ACC112 (cell line): Measurements from ENCODE around the gene ITPRIP.
A peak's percentile ranks its signal among the peaks of the same experiment; 100 is the strongest.

Experiments used
- H2AFZ ChIP-seq: fragments of 200-600 bp; sonication (generic); one replicate; pipeline ENCODE4 v1.6.0; 2017; ENCODE audit warnings: antibody characterized with exemption, low read length; ENCODE audit not compliant: unreplicated experiment
- H3K27ac ChIP-seq: fragments of 200-600 bp; sonication (generic); 2 replicates; pipeline ENCODE4 v1.5.1; 2014; ENCODE audit warnings: low read depth, mild to moderate bottlenecking, antibody characterized with exemption, low read length, moderate library complexity
- H3K27me3 ChIP-seq: fragments of 200-600 bp; sonication (generic); 2 replicates; pipeline ENCODE4 v1.6.1; 2014; ENCODE audit warnings: mild to moderate bottlenecking, antibody characterized with exemption, low read length, moderate library complexity, mixed read lengths; ENCODE audit not compliant: insufficient read depth
- H3K36me3 ChIP-seq: fragments of 200-600 bp; sonication (generic); 2 replicates; pipeline ENCODE4 v1.6.1; 2016; ENCODE audit warnings: mild to moderate bottlenecking, antibody characterized with exemption, low read length, moderate library complexity, mixed read lengths; ENCODE audit not compliant: insufficient read depth
- H3K4me1 ChIP-seq: fragments of 200-600 bp; sonication (generic); one replicate; pipeline ENCODE4 v1.6.1; 2016; ENCODE audit warnings: low read length, mixed read lengths; ENCODE audit not compliant: insufficient read depth, unreplicated experiment, control insufficient read depth
- H3K4me3 ChIP-seq: fragments of 200-600 bp; sonication (generic); 2 replicates; pipeline ENCODE4 v1.5.1; 2014; ENCODE audit warnings: mild to moderate bottlenecking, low read depth, low read length
- H3K79me2 ChIP-seq: fragments of 200-600 bp; sonication (generic); one replicate; pipeline ENCODE4 v1.6.0; 2016; ENCODE audit warnings: low read length; ENCODE audit not compliant: control insufficient read depth, unreplicated experiment, insufficient read depth

Gene ITPRIP

GRCh38 chr10:104351919-104352318 is 13.7 kb upstream of the ITPRIP start:
- H2AFZ ChIP-seq, result no peak overlapping the region
- peak overlapping the region; percentile 79 for H3K4me3 ChIP-seq
- H3K36me3 ChIP-seq, result no peaks in the 10 kb centered on the region
- H3K79me2 ChIP-seq, result peaks cover 5% of the 10 kb centered on the region
- no peaks in the 10 kb centered on the region for H3K27me3 ChIP-seq
- peak overlapping the region; percentile 73 for H3K27ac ChIP-seq
- peaks cover 33% of the 10 kb centered on the region for H3K4me1 ChIP-seq

- no peaks in the 10 kb centered on the region for H3K27me3 ChIP-seq
- H3K4me1 ChIP-seq, result peaks cover 33% of the 10 kb centered on the region
Measured at GRCh38 chr10:104351061-104351702, 12.9 kb upstream of the ITPRIP start.

GRCh38 chr10:104350127-104350635 is 11.9 kb upstream of the ITPRIP start:
- peak overlapping the region; percentile 73 for H3K27ac ChIP-seq
- H3K79me2 ChIP-seq, result peaks cover 5% of the 10 kb centered on the region
- peak overlapping the region; percentile 46 for H3K4me3 ChIP-seq
- H3K4me1 ChIP-seq, result peaks cover 33% of the 10 kb centered on the region
- H3K36me3 ChIP-seq, result no peaks in the 10 kb centered on the region
- H3K27me3 ChIP-seq, result no peaks in the 10 kb centered on the region
- peak overlapping the region; percentile 64 for H2AFZ ChIP-seq

More at GRCh38 chr10:104351061-104351702, 12.9 kb upstream of the ITPRIP start:
- Histone ChIP-seq H3K79me2 (peaks cover 5% of the 10 kb centered on the region), H2AFZ (no peak overlapping the region), H3K4me3 (peak overlapping the region; percentile 79; the same call in 1 of the 2 replicates), H3K27ac (peak overlapping the region; percentile 73), H3K36me3 (no peaks in the 10 kb centered on the region)

GRCh38 chr10:104349623-104350126 is 11.4 kb upstream of the ITPRIP start:
- Histone ChIP-seq H2AFZ (peak overlapping the region; percentile 64), H3K27me3 (no peaks in the 10 kb centered on the region), H3K4me3 (peak overlapping the region; percentile 46), H3K79me2 (peaks cover 5% of the 10 kb centered on the region), H3K4me1 (peaks cover 33% of the 10 kb centered on the region), H3K36me3 (no peaks in the 10 kb centered on the region), H3K27ac (peak overlapping the region; percentile 73)

GRCh38 chr10:104348601-104349000 is 10.3 kb upstream of the ITPRIP start:
- H3K36me3 ChIP-seq, result no peaks in the 10 kb centered on the region
- H3K79me2 ChIP-seq, result peaks cover 5% of the 10 kb centered on the region
- H3K4me1 ChIP-seq, result peaks cover 30% of the 10 kb centered on the region
- H2AFZ ChIP-seq, result no peak overlapping the region
- H3K27me3 ChIP-seq, result no peaks in the 10 kb centered on the region
- H3K4me3 ChIP-seq, result no peak overlapping the region
- no peak overlapping the region for H3K27ac ChIP-seq

DNA sequence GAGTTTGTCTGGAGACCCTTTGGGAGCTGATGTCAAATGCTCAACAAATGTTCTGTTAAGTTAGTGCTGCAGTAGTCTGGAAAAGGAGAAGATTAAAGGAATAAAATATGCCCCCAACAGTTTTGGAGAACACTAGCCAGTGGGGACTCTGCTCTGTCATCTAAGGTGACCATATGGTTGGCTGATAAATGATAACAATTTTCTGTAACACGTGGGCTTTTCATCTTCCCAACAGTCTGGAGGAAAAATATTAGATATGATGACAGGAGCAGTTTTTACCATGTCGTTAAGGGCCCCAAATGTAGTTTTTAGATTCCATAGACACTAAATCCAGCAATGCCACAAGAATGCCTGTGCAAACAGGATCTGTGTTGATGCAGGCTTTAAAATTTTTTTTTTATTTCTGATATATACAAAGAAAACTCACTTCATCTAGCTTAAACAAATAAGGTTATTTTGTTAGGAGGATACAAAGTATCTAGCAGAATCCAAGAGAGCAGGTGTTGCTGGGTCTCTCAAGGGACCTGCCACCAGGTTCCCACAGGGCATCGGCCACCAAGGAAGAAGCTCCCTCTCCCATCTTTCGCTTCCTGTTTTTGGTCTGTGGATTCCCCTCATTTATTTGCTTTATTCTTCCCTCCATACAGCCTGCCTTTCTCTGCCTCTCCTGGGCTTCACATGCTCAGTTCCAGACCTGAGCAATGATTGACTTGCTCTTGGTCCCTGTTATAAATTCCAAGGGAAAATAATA is 9.2 kb upstream of the ITPRIP start:
- H3K27me3 ChIP-seq, result no peaks in the 10 kb centered on the region
- H3K4me3 ChIP-seq, result no peak overlapping the region
- H3K79me2 ChIP-seq, result peaks cover 3% of the 10 kb centered on the region
- no peak overlapping the region for H2AFZ ChIP-seq
- peaks cover 35% of the 10 kb centered on the region for H3K4me1 ChIP-seq
- H3K36me3 ChIP-seq, result no peaks in the 10 kb centered on the region
- no peak overlapping the region for H3K27ac ChIP-seq

DNA sequence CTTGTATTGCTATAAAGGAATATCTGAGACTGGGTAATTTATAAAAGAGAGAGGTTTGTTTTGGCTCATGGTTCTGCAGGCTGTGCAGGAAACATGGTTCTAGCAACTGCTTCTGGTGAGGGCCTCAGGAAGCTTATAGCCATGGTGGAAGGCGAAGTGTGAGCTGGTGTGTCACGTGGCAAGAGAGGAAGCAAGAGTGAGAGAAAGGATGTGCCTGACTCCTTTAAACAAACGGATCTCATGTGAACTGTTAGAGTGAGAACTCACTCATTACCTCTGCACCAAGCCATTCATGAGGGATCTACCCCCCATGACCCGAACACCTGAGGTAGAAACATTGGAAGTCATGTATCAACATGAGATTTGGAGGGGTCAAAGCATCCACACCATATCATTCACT is 7.7 kb upstream of the ITPRIP start:
- no peak overlapping the region for H2AFZ ChIP-seq
- no peaks in the 10 kb centered on the region for H3K27me3 ChIP-seq
- no peak overlapping the region for H3K4me3 ChIP-seq
- no peaks in the 10 kb centered on the region for H3K79me2 ChIP-seq
- peaks cover 24% of the 10 kb centered on the region for H3K4me1 ChIP-seq
- no peak overlapping the region for H3K27ac ChIP-seq
- no peaks in the 10 kb centered on the region for H3K36me3 ChIP-seq

GRCh38 chr10:104345515-104345914 is 7.2 kb upstream of the ITPRIP start:
- Histone ChIP-seq H3K36me3 (no peaks in the 10 kb centered on the region), H3K79me2 (peaks cover 1% of the 10 kb centered on the region), H2AFZ (no peak overlapping the region)

GRCh38 chr10:104344219-104344618 is 6.0 kb upstream of the ITPRIP start:
- Histone ChIP-seq H3K4me1 (peaks cover 15% of the 10 kb centered on the region), H3K36me3 (no peaks in the 10 kb centered on the region), H3K27me3 (no peaks in the 10 kb centered on the region), H3K27ac (no peak overlapping the region), H3K79me2 (peaks cover 6% of the 10 kb centered on the region), H2AFZ (no peak overlapping the region), H3K4me3 (no peak overlapping the region)

More at GRCh38 chr10:104345515-104345914, 7.2 kb upstream of the ITPRIP start:
- no peak overlapping the region for H3K4me3 ChIP-seq
- H3K27me3 ChIP-seq, result no peaks in the 10 kb centered on the region
- no peak overlapping the region for H3K27ac ChIP-seq
- H3K4me1 ChIP-seq, result peaks cover 21% of the 10 kb centered on the region

DNA sequence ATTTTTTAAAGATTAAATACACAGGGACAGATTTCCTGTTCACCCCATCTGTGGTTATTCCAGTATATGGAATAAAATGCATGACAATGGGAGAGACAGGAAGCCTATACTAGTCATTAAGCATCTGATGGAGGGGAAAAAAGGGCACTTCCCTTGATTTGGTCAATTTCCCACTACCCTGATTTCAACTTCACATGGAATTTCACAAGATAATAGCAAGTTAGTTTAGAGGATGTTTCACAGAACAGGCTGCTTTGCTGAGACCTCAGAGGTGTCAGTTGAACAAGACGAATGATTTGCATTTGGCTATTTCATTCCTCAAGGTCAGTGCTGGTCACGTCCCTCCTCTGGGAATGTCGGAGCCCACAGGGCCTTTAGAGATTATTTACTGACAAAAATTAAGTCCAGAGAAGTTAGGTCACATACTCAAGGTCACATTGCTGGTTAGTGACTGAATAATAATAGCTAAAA is 4.7 kb upstream of the ITPRIP start:
- Histone ChIP-seq H3K27me3 (no peaks in the 10 kb centered on the region), H3K36me3 (no peaks in the 10 kb centered on the region), H2AFZ (no peak overlapping the region), H3K27ac (peak overlapping the region; percentile 5; the same call in 1 of the 2 replicates), H3K79me2 (peaks cover 18% of the 10 kb centered on the region), H3K4me1 (peaks cover 14% of the 10 kb centered on the region), H3K4me3 (no peak overlapping the region)
